Skeletal muscle satellite cell (primary cell): ENCODE results near the gene SEMA3C.

Experiments
- H3K27me3 ChIP-seq: 2 replicates; pipeline ENCODE4 v1.7.0; 2013; ENCODE audit warnings: low read length; ENCODE audit not compliant: control insufficient read depth, insufficient read depth
- H3K36me3 ChIP-seq: 2 replicates; pipeline ENCODE4 v1.7.0; 2013; ENCODE audit warnings: mild to moderate bottlenecking, control low read depth, low read length; ENCODE audit not compliant: insufficient read depth
- H3K4me1 ChIP-seq: 2 replicates; pipeline ENCODE4 v1.7.0; 2013; ENCODE audit warnings: low read length; ENCODE audit not compliant: control insufficient read depth, insufficient read depth
- H3K4me2 ChIP-seq: 2 replicates; pipeline ENCODE4 v1.7.0; 2013; ENCODE audit warnings: mild to moderate bottlenecking, low read length
- H3K4me3 ChIP-seq: 2 replicates; pipeline ENCODE4 v1.7.0; 2013; ENCODE audit warnings: low read length
- H3K9ac ChIP-seq: 2 replicates; pipeline ENCODE4 v1.7.0; 2013; ENCODE audit warnings: mild to moderate bottlenecking, low read depth, low read length, moderate library complexity
- H3K9me3 ChIP-seq: replicated peaks from 2 replicates; pipeline ENCODE4 v1.7.0; 2013; ENCODE audit warnings: mild to moderate bottlenecking, control low read depth, low read length

Gene SEMA3C

DNA sequence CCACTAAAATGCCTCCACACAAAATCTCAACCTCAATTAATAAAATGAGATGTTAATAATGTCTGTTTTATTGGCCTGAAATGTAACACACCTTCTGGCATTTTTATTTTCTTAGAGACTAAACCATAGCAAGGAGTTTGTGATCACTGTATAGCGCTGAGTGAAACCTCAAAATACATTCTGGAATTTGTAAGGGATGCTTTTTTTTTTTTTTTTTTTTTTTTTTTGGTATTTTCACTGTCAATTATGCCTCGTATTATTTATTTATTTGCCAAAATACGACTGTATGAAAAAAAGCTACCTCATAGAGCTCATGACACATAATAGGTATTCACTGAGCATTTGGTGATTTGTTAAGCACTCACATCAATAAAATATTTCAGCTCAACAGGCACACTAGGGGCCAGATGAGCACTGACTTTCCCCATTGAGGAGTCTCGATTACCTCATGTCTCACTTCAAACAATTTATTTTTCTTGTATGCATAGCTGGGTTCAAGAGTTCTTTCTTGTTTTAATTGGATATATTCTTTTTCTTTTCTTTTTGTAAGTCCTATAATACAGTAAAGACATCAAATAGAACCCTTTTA is 36.5 kb downstream of the SEMA3C start:
- Histone ChIP-seq H3K4me3 (no peak overlapping the region), H3K9me3 (no peaks in the 10 kb centered on the region), H3K36me3 (peaks cover 35% of the 10 kb centered on the region), H3K9ac (no peak overlapping the region), H3K27me3 (no peaks in the 10 kb centered on the region), H3K4me1 (peaks cover 44% of the 10 kb centered on the region), H3K4me2 (no peak overlapping the region)

DNA sequence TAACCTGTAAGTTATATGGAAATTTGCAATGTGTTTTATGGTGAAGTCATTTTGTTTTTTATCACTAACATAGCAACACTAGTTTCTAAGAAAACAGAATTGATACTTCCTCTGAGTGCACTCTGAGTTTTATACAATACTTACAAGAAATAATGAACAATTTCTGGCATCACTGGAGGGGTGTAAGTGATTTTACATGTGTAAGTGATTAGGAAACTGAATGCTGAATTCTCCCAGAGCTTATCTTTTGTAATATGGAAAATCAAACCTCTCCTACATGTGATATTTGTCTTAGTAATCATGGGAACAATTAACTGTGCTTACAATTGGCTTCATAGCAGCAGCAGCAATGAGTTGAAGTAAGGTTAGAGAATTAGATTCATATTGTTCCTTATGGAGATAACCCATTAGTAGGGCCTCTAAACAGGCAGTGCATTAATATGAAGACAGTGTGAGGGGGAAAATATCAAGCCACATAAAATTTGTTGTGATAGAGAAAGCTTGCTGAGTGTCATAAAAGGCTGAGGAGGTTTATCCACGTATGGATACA is 37.4 kb downstream of the SEMA3C start:
- peaks cover 33% of the 10 kb centered on the region for H3K36me3 ChIP-seq
- no peaks in the 10 kb centered on the region for H3K27me3 ChIP-seq
- no peak overlapping the region for H3K4me2 ChIP-seq
- H3K4me3 ChIP-seq: no peak overlapping the region
- H3K9ac ChIP-seq: no peak overlapping the region
- peaks cover 52% of the 10 kb centered on the region for H3K4me1 ChIP-seq
- no peaks in the 10 kb centered on the region for H3K9me3 ChIP-seq

DNA sequence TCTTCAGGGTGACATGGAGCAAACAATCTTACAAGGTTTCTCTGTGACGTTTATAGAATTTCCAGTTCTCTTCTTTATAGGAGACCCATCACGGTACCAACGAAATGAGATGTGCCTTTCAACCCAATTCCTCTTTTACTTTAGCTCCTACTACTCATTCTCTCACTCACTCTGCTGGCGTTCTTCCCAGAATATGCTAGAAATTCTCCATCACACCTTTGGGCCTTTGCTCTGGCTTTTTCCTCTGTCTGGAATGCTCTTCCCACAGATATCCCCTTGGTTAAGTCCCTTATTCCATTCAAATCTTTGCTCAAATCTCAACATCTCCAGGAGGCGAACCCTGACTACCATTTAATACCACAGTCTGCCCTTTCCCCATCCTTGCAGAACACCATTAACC is 39.0 kb downstream of the SEMA3C start:
- H3K36me3 ChIP-seq: peaks cover 38% of the 10 kb centered on the region
- H3K4me1 ChIP-seq: peaks cover 41% of the 10 kb centered on the region
- no peak overlapping the region for H3K4me3 ChIP-seq
- H3K9ac ChIP-seq: no peak overlapping the region
- no peaks in the 10 kb centered on the region for H3K27me3 ChIP-seq
- H3K9me3 ChIP-seq: no peaks in the 10 kb centered on the region
- H3K4me2 ChIP-seq: no peak overlapping the region

DNA sequence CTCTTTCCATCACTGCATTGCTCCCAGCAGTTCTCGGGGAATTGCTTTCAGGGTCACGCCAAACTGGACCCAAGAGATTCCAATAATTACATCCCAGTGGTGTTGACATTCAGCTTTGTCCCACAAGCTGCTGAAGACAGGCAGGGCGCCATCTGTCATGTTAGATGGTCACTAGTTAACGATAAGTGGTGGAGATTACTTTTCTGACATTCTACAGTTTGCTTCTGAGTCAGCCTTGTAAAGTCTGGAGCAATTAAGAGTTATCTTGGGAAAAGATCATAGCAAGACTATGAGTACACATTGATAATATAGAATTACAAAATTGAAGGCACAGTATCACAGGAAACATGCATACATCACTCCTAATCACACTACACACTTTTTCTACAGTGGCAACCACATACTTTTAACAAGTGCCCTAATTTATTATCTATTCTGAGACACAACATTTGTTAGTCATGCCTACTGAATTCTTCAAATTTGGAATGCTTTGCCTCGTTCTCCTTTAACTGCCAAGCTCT is 41.9 kb downstream of the SEMA3C start:
- Histone ChIP-seq H3K4me2 (peak overlapping the region; percentile 38), H3K4me3 (no peak overlapping the region), H3K9me3 (no peaks in the 10 kb centered on the region), H3K9ac (no peak overlapping the region), H3K27me3 (no peaks in the 10 kb centered on the region), H3K36me3 (peaks cover 33% of the 10 kb centered on the region), H3K4me1 (peaks cover 16% of the 10 kb centered on the region)

DNA sequence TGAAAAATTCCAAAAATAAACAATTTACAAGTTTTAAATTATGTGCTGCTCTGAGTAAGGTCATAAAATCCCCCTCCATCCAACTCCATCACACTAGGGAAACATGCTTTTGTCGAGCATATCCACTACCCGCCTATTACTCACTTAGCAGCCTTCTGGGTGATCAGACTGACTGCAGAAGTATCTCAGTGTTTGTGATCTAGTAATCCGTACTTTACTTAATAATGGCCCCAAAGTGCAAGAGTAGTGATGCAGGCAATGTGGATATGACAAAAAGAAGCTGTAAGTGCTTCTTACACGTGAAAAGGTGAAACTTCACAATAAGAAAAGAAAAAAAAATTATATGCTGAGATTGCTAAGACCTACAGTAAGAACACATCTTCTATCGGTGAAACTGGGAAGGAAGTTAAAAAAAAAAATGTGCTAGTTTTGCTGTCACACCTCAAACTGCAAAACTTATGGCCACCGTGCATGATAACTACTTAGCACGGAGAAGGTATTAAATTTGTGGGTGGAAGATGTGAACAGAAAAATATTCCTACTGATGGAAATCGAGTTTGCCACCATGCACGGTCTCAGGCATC is 43.2 kb downstream of the SEMA3C start:
- Histone ChIP-seq H3K27me3 (no peaks in the 10 kb centered on the region), H3K4me1 (peaks cover 15% of the 10 kb centered on the region), H3K4me3 (no peak overlapping the region), H3K9me3 (no peaks in the 10 kb centered on the region), H3K4me2 (no peak overlapping the region), H3K9ac (no peak overlapping the region), H3K36me3 (peaks cover 27% of the 10 kb centered on the region)

DNA sequence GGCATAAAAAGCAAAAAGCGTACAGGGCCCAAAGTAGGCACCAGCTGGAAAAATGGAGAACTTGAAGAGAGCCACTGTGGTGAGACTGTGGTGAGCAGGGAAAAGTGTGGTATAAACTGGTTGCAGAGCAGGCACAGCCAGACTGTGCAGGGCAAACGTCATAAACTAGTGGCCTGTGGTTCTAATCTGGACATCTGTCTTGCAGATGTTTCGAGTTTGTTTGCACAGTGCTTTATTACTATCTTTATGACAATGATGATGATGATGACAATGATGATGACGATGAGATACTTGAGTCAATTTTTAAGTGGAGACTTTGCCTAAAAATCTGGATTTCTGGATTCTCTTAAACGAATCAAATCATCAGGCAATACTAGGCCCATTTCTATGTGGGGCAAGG is 45.7 kb downstream of the SEMA3C start:
- Histone ChIP-seq H3K4me1 (peaks cover 25% of the 10 kb centered on the region), H3K4me3 (no peak overlapping the region), H3K27me3 (no peaks in the 10 kb centered on the region), H3K4me2 (no peak overlapping the region), H3K36me3 (peaks cover 7% of the 10 kb centered on the region), H3K9ac (no peak overlapping the region), H3K9me3 (no peaks in the 10 kb centered on the region)

DNA sequence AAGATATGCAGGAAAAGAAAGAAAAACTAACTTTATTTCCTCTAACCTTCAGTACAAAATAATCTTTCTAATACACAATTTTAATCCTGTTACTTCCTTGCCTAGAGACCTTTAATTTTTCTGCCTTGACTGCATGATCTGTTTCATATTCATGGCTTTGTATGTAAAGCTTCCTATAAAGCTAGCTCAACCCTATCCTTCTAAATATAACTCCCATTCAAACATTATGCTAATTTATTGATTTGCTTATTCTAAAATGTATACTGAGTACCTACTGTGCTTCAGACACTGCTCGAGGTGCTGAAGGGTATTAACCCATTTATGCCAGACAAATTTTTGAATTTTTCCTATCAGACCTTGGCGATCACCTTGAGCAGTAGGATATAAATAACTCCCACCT is 47.6 kb downstream of the SEMA3C start:
- Histone ChIP-seq H3K4me2 (no peak overlapping the region), H3K9me3 (no peaks in the 10 kb centered on the region), H3K4me3 (no peak overlapping the region), H3K27me3 (no peaks in the 10 kb centered on the region), H3K4me1 (peaks cover 10% of the 10 kb centered on the region), H3K36me3 (peaks cover 7% of the 10 kb centered on the region), H3K9ac (no peak overlapping the region)

DNA sequence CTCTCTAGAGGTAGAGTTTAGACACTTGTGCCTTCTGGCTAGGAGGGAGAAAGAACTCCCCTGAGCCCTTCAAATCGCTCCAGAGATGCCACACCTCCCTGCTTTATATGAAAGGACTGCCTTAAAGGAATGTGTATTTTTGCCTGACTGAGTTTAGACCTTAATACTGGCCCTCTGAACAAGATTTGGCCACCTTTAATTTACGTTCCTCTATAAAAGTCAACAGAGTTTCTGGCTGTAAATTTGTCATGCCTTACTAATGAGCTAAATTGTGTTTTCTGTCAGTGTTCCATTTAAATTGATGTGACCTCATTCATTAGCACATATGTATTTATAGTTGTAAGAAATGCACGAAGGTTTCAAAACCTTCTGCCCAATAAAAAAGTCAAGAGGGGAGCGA is 48.0 kb downstream of the SEMA3C start:
- H3K9me3 ChIP-seq: no peaks in the 10 kb centered on the region
- H3K4me3 ChIP-seq: no peak overlapping the region
- H3K4me1 ChIP-seq: peaks cover 10% of the 10 kb centered on the region
- no peak overlapping the region for H3K9ac ChIP-seq
- H3K4me2 ChIP-seq: no peak overlapping the region
- H3K36me3 ChIP-seq: peaks cover 7% of the 10 kb centered on the region
- no peaks in the 10 kb centered on the region for H3K27me3 ChIP-seq

DNA sequence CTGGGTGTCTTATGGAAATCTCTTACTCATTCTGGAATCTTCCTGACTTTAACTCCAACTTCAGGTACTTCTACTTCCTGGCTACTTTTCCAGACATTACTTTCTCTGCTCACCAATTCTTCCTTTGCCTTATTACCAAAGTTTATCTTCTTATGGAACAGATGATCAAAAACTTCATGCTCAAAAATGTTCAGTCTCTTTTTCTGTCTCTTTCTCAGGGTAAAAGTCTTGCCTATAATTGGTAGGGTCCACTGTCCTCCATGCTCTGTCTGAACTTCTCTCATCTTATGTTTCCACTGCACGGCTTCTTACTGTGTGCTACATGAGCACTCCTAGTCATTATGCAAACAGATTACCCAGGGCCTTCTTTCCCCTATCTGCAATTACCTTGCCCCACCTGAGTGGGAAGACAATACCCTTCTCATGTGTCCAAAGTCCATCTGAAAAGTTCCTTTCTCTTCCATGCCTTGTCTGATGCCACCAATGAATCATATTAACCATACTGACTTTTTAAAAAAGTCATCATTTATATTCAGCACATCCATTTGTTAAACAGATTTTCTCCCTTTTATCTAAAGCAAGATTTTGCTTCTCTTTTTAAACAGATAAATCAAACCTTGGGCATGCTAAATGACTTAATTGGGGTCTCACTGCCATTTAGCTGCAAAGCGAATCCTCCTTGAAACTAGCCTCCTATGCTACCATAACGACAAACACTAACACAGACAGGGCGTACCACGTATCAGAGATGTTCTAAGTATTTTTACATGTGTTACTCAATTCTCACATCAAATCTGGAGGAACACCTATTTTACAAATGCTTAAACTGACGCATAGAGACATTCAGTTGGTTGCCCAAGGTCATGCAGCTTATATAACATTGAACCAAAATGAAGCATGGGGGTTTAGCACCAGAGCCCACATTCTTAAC is 48.8 kb downstream of the SEMA3C start:
- H3K9me3 ChIP-seq: no peaks in the 10 kb centered on the region
- H3K4me2 ChIP-seq: no peak overlapping the region
- no peak overlapping the region for H3K4me3 ChIP-seq
- peaks cover 2% of the 10 kb centered on the region for H3K36me3 ChIP-seq
- peaks cover 10% of the 10 kb centered on the region for H3K4me1 ChIP-seq
- H3K27me3 ChIP-seq: no peaks in the 10 kb centered on the region
- no peak overlapping the region for H3K9ac ChIP-seq

DNA sequence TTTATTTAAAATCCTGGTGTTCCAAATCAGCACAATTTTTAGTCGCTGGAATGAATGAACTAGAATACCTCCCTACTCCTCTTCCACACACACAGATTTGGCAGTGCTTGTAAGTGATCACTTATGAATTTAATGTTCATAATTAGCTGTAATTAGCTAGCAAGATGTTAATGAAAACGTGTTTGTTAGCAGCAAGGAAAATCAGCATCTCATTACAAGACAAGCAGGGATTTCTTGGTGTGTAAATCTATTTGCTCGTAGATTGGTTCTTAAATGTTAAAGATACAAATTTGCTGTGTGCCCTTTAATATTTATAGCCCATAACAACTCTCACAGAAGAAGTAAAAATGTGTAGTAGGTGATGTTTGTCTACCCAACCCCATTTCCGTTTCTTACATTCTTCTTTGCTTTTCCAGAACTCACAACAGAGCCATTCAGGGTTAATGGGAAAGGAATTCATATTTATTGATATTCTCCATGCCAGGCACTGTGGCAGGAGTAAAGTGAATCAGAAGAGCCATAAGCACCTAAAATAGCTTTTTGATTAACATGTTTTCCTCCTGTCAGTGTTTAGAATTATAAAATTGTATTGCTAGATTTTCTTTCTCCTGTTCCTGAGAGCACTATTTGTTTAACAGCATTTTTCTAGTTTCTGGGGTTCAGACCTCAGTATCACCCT is 49.6 kb downstream of the SEMA3C start:
- H3K36me3 ChIP-seq: peaks cover 2% of the 10 kb centered on the region
- no peaks in the 10 kb centered on the region for H3K9me3 ChIP-seq

DNA sequence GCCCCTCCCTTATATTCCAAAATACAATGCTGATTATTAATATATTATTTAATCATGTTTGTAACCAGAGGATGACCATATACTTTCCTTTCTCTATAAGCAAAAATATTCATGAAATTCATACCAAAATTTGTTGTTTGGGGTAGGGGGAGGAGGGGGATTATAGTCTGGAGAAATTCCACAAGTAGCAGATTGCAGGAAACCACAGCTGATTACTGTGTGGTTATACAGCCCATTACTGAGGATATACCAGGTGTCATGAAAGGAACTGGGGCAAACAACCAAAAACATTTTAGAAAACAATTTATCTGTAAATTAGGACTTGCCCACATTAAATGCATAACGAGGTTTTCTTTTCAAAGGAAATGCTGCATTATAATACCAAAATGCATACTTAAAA is 50.3 kb downstream of the SEMA3C start:
- H3K36me3 ChIP-seq: peaks cover 3% of the 10 kb centered on the region
- H3K9ac ChIP-seq: no peak overlapping the region
- H3K9me3 ChIP-seq: no peaks in the 10 kb centered on the region
- H3K4me1 ChIP-seq: peaks cover 10% of the 10 kb centered on the region
- no peaks in the 10 kb centered on the region for H3K27me3 ChIP-seq
- H3K4me2 ChIP-seq: no peak overlapping the region
- no peak overlapping the region for H3K4me3 ChIP-seq

More for the DNA sequence above, 49.6 kb downstream of the SEMA3C start:
- Histone ChIP-seq H3K4me3 (no peak overlapping the region), H3K4me1 (peaks cover 10% of the 10 kb centered on the region), H3K9ac (no peak overlapping the region), H3K4me2 (no peak overlapping the region), H3K27me3 (no peaks in the 10 kb centered on the region)
